Neural cell (in vitro differentiated cells): Measurements from ENCODE around the gene GABRB1. TPM values are rescaled to one million over a fixed set of nuclear protein-coding genes. Genes with fewer than 3 reads are reported as not detected.

ENCODE experiments used
- H2AFZ ChIP-seq: fragments of 200-600, 300-800 bp; sonication (generic), shearing (Covaris generic); 2 replicates; pipeline ENCODE4 v1.6.0; 2014; ENCODE audit warnings: low read depth, mild to moderate bottlenecking, antibody characterized with exemption, low read length, moderate library complexity
- H3F3A ChIP-seq: fragments of 200-600 bp; shearing (Covaris generic); 2 replicates; pipeline ENCODE4 v1.6.1; 2016; ENCODE audit warnings: mild to moderate bottlenecking, moderate library complexity, mixed read lengths, antibody characterized with exemption, low read length; ENCODE audit not compliant: insufficient read depth, poor library complexity, severe bottlenecking
- H3K27ac ChIP-seq: fragments of 200-600, 300-800 bp; sonication (generic), shearing (Covaris generic); 2 replicates; pipeline ENCODE4 v1.5.1; 2014; ENCODE audit warnings: mild to moderate bottlenecking, low read length, moderate library complexity
- H3K27me3 ChIP-seq: fragments of 300-800, 200-600 bp; sonication (generic), shearing (Covaris generic); 2 replicates; pipeline ENCODE4 v1.6.0; 2014; ENCODE audit warnings: mild to moderate bottlenecking, low read depth, low read length, moderate library complexity; ENCODE audit not compliant: insufficient read depth
- H3K36me3 ChIP-seq: fragments of 300-800, 200-600 bp; sonication (generic), shearing (Covaris generic); 2 replicates; pipeline ENCODE4 v1.5.1; 2014; ENCODE audit warnings: mild to moderate bottlenecking, antibody characterized with exemption, low read length, moderate library complexity; ENCODE audit not compliant: insufficient read depth
- H3K4me2 ChIP-seq: fragments of 300-800, 200-600 bp; sonication (generic), shearing (Covaris generic); 2 replicates; pipeline ENCODE4 v1.6.0; 2014; ENCODE audit warnings: mild to moderate bottlenecking, low read length
- H3K4me3 ChIP-seq: fragments of 300-800, 200-600 bp; sonication (generic), shearing (Covaris generic); 2 replicates; pipeline ENCODE4 v1.5.1; 2014; ENCODE audit warnings: mild to moderate bottlenecking, low read length, moderate library complexity
- H3K79me2 ChIP-seq: fragments of 200-600 bp; shearing (Covaris generic); replicated peaks from 2 replicates; pipeline ENCODE4 v1.6.0; 2014; ENCODE audit warnings: mild to moderate bottlenecking, low read length, moderate library complexity; ENCODE audit not compliant: insufficient read depth
- H3K9ac ChIP-seq: fragments of 300-800, 200-600 bp; sonication (generic), shearing (Covaris generic); 2 replicates; pipeline ENCODE4 v1.6.1; 2016; ENCODE audit warnings: mild to moderate bottlenecking, low read length, mixed read lengths
- H3K9me2 ChIP-seq: fragments of 200-600 bp; shearing (Covaris generic); 2 replicates; pipeline ENCODE4 v1.6.1; 2016; ENCODE audit warnings: mild to moderate bottlenecking, low read length, mixed read lengths; ENCODE audit not compliant: insufficient read depth
- H3K9me3 ChIP-seq: fragments of 200-600, 300-800 bp; sonication (generic), shearing (Covaris generic); 2 replicates; pipeline ENCODE4 v1.6.1; 2016; ENCODE audit warnings: mild to moderate bottlenecking, mixed run types, low read length, moderate library complexity, mixed read lengths
- H4K20me1 ChIP-seq: fragments of 200-600 bp; shearing (Covaris generic); 2 replicates; pipeline ENCODE4 v1.6.1; 2016; ENCODE audit warnings: mild to moderate bottlenecking, mixed run types; ENCODE audit not compliant: insufficient read depth
- CTCF ChIP-seq: fragments of 450-650 bp; IDR thresholded peaks from 2 replicates; pipeline ENCODE4 v1.5.1; 2014; ENCODE audit warnings: antibody characterized with exemption, mild to moderate bottlenecking, moderate library complexity; ENCODE audit not compliant: poor library complexity, severe bottlenecking
- EP300 ChIP-seq: fragments of 450-650 bp; conservative IDR thresholded peaks from 2 replicates; pipeline ENCODE4 v1.6.1; 2014; ENCODE audit warnings: antibody characterized with exemption, mild to moderate bottlenecking, moderate library complexity; ENCODE audit not compliant: poor library complexity, severe bottlenecking
- EZH2 ChIP-seq: fragments of 200-600, 300-800 bp; shearing (Covaris generic), sonication (generic); IDR thresholded peaks from 2 replicates; pipeline ENCODE4 v1.6.1; 2014; ENCODE audit warnings: antibody characterized with exemption, low read length, borderline replicate concordance, mild to moderate bottlenecking; ENCODE audit not compliant: insufficient read depth, poor library complexity, severe bottlenecking
- MXI1 ChIP-seq: fragments of 450-650 bp; conservative IDR thresholded peaks from 2 replicates; pipeline ENCODE4 v1.6.1; 2014; ENCODE audit warnings: antibody characterized with exemption, mild to moderate bottlenecking; ENCODE audit not compliant: poor library complexity, severe bottlenecking
- POLR2AphosphoS5 ChIP-seq: IDR thresholded peaks from 2 replicates; pipeline ENCODE4 v1.6.1; 2012
- RAD21 ChIP-seq: fragments of 450-650 bp; conservative IDR thresholded peaks from 2 replicates; pipeline ENCODE4 v1.6.1; 2014; ENCODE audit warnings: antibody characterized with exemption, mild to moderate bottlenecking, moderate library complexity
- REST ChIP-seq: IDR thresholded peaks from 2 replicates; pipeline ENCODE4 v1.6.1; 2012; ENCODE audit warnings: borderline replicate concordance
- SMC3 ChIP-seq: fragments of 450-650 bp; conservative IDR thresholded peaks from 2 replicates; pipeline ENCODE4 v1.6.1; 2014; ENCODE audit warnings: antibody characterized with exemption, mild to moderate bottlenecking, moderate library complexity; ENCODE audit not compliant: poor library complexity
- TAF1 ChIP-seq: IDR thresholded peaks from 2 replicates; pipeline ENCODE4 v1.6.1; 2012; ENCODE audit warnings: low read depth
- polyA plus RNA-seq: library from polyadenylated mRNA; depleted of rRNA; stranded (reverse); fragments of >200 nt; gene quantifications from 2 replicates; pipeline ENCODE4 v1.2.3, GENCODE V29; 2014

The GABRB1 gene
- polyA plus RNA-seq, 1 donor from 2014 or later: 1.0 TPM

- H3K4me2 ChIP-seq: no peak overlapping the region
- no peak overlapping the region for H3K27ac ChIP-seq
- TF ChIP-seq SMC3: peak; percentile 75
- no peak for TF ChIP-seq REST
- TF ChIP-seq RAD21: peak; percentile 75
- peak; percentile 80 for TF ChIP-seq CTCF
These were observed 91.4 kb downstream of the GABRB1 start for GRCh38 chr4:47122592-47123291.

GRCh38 chr4:47128991-47129390, 97.6 kb downstream of the GABRB1 start:
- TF ChIP-seq POLR2AphosphoS5: no peak
- TF ChIP-seq REST: no peak
- TF ChIP-seq EZH2: no peak
- TF ChIP-seq SMC3: no peak
- TF ChIP-seq RAD21: no peak
- TF ChIP-seq TAF1: no peak
- no peak for TF ChIP-seq MXI1
- TF ChIP-seq EP300: no peak
- TF ChIP-seq CTCF: no peak
- no peak overlapping the region for H3K4me2 ChIP-seq
- no peak overlapping the region for H2AFZ ChIP-seq
- H4K20me1 ChIP-seq: no peaks in the 10 kb centered on the region
- no peaks in the 10 kb centered on the region for H3K79me2 ChIP-seq
- no peaks in the 10 kb centered on the region for H3F3A ChIP-seq
- H3K27me3 ChIP-seq: no peaks in the 10 kb centered on the region
- no peak overlapping the region for H3K9ac ChIP-seq
- no peak overlapping the region for H3K27ac ChIP-seq
- H3K9me3 ChIP-seq: no peaks in the 10 kb centered on the region
- no peaks in the 10 kb centered on the region for H3K9me2 ChIP-seq
- no peaks in the 10 kb centered on the region for H3K36me3 ChIP-seq
- no peak overlapping the region for H3K4me3 ChIP-seq

More at GRCh38 chr4:47122592-47123291, 91.4 kb downstream of the GABRB1 start:
- Histone ChIP-seq H3K9ac (no peak overlapping the region), H3K27me3 (no peaks in the 10 kb centered on the region), H3K79me2 (no peaks in the 10 kb centered on the region), H3K4me3 (no peak overlapping the region), H3K9me2 (no peaks in the 10 kb centered on the region), H4K20me1 (no peaks in the 10 kb centered on the region), H3K9me3 (no peaks in the 10 kb centered on the region), H2AFZ (no peak overlapping the region), H3K36me3 (no peaks in the 10 kb centered on the region), H3F3A (no peaks in the 10 kb centered on the region)
